Measurements from ENCODE around the gene RIMS3.

DNA sequence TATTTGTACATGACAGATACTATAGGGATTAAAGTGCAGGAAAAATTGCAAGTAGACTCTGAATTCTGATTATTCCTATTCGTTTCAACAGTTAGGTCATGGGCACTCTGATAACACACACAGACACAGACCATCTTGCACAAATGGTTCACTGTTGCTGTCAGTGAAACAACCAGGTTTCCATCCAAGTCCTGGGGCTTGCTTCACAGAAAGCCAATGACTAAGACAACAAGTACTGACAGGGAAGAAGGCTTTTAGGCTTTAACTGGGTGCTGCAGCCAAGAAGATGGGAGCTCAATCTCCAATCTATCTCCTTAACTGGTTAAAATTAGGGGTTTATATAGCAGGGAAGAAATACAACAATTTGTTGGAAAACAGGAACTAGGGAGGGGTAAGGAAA, 57.6 kb downstream of the RIMS3 start:
- no peak for TF ChIP-seq POLR2A (IDR thresholded peaks at IDR 0.05)
- TF ChIP-seq, protein P1, sequence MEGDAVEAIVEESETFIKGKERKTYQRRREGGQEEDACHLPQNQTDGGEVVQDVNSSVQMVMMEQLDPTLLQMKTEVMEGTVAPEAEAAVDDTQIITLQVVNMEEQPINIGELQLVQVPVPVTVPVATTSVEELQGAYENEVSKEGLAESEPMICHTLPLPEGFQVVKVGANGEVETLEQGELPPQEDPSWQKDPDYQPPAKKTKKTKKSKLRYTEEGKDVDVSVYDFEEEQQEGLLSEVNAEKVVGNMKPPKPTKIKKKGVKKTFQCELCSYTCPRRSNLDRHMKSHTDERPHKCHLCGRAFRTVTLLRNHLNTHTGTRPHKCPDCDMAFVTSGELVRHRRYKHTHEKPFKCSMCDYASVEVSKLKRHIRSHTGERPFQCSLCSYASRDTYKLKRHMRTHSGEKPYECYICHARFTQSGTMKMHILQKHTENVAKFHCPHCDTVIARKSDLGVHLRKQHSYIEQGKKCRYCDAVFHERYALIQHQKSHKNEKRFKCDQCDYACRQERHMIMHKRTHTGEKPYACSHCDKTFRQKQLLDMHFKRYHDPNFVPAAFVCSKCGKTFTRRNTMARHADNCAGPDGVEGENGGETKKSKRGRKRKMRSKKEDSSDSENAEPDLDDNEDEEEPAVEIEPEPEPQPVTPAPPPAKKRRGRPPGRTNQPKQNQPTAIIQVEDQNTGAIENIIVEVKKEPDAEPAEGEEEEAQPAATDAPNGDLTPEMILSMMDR (IDR thresholded peaks at IDR 0.05): no peak

All from sigmoid colon (tissue), 3 donors.